GM21423 (cell line): Measurements from ENCODE around the gene CACNA1C.

Experiments
- ATAC-seq: cut with Tn5 transposase; IDR thresholded peaks from one replicate; pipeline ENCODE4 v1.9.1; 2021; ENCODE audit warnings: mild to moderate bottlenecking, moderate library complexity; ENCODE audit not compliant: unreplicated experiment

The CACNA1C gene

DNA sequence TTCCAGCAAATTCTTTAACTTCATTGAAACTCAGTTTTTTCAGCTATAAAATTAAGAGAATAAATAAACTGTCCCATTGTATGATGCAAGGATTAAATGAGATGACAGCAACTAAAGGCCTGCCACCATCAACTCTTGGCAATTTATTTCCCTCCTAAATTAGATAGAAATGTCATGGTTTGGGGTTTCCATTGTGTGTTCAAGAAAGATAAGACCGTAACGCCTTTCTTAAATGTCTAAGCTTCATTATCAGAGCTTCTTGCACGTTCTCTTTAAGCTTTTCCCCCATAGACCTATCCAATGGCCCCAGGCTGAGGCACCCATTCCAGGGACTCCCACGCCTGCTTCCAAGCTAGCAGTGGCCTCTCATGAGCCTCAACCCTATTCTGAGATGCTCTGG lies 281.9 kb downstream of the CACNA1C start:
- no peak for ATAC-seq

DNA sequence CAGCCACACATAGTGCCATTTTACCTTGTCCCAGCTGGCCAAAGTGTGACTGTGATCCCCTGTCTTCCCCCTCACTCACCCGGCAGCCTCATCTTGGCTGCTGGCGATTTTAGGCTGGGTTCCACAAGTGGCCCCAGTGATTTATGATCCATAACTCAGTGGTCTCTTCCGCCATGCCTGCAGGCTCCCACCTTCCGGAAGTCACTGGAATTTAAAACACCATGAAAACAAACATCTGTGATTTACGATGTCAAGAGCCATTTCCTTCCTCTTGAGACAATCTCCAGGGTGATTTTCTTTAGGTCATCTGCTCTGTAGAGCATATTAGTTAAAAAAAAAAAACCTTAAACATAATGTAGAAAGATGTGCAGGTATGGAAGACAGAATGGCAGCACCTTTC lies 282.3 kb downstream of the CACNA1C start:
- ATAC-seq, result no peak

GRCh38 chr12:2335513-2335912 lies 282.7 kb downstream of the CACNA1C start:
- no peak for ATAC-seq

DNA sequence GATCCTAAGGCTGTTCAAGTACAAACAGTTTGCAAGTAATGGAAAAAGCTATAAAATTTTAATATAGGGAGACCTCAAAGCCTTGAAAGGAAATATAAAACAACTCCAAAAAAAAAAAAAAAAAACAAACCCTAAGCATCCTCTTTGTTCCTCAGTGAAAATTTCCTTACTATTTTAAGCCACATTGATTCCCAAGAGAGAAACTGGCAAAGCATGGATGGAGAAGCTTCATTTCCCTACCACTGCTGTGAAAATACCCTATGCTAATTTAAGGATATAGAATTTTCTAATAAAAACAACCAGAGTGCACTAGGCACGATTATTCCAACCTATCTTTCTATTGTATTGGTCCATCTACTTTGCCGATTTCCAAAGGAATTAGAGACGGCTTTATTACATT lies 283.1 kb downstream of the CACNA1C start:
- no peak for ATAC-seq

GRCh38 chr12:2336409-2336829 lies 283.6 kb downstream of the CACNA1C start:
- ATAC-seq, result peak; percentile 72

DNA sequence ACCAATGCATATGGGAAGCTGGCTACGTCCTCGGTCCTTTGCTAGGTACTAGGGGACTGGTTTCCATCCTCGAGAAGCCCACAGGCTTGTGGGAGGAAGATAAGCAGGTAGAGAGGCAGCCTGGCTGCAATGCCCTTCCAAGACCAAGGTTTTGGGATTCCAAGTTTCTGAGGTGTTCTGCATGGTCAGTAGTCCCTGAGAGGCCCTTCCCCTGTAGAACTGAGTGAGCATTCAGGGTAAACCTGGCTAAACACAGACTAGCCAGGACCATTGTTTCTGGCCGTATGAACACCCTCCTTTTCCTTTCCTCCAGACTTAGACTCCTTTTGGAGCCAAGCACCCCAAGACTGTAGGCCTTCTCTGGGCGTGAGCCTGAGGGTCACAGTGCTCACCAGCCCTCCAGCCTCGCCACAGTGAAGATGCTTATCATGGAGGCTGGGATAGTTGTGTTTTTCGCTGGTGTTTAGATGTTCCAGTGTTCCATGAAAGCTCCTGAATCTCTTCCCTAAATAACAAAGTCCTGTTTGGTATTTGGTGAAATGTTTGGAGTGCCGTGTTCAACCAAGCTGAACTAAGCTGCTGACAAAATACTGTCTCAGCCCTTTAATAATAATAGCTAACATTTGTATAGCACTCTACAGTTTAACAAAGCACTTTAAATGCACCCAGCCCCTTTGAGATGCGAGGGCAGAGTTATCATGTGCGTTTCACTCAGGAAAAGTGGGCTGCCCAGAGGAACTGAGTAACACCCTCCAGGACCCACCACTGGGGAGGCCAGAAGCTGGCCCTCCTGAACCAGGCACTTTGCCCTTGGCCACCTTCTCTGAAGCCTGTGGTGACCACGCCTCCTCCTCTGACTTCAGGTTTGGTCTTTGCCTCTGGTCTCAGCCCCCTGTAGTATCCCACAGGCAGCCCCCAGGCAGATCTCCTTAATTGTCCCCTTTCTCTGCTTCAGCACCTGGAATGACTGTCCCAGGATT lies 284.5 kb downstream of the CACNA1C start:
- ATAC-seq, result no peak

- no peak for ATAC-seq
These were observed 285.6 kb downstream of the CACNA1C start for GRCh38 chr12:2338381-2338780.

DNA sequence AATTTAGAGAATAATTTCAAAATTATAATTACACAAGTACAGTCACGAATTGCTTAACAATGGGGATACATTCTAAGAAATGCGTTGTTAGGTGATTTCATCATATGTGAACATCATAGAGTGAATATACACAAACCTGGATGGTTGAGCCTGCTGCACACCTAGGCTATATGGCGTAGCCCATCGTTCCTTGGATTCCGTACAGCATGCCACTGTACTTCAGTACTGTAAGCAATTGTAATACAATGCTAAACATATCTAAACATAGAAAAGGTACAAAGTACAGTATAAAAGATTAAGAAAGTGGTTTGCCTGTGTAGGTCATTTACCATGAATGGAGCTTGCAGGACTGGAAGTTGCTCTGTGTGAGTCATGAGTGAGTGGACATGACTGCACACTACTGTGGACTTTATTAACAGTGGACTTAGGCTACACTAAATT lies 286.2 kb downstream of the CACNA1C start:
- ATAC-seq, result no peak

DNA sequence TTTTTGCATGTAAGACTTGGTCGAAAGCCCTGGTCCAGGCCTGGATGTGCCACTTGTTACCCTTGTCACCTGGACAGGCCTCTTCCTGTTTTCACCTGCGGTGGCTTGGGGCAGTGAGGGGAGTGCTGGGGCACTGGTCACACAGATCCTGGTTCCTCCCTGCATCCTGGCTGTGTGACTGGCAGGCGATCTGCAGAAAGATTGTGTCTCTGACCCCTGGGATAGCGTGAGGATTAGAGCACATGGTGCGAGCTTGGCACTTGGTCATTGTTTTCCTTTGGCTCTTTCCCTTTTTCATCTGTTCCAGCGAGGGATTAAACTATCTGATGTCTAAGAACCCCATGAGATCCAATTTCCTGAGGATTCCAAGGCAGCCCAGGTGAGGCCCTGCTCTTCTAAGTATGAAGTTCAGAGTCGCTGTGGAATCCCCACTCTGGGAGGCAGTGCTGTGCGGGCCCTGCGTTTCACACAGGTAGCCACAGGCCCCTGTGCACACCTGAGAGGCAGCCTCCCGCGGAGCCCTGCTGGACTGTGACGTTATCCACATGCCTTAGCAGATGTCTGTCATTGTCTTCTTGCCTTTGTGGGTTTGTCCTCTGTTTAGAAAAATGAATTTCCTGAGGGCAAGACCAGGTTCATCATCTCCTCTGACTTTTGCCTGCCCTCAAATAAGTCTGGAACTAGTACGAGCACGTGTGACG lies 288.4 kb downstream of the CACNA1C start:
- ATAC-seq, result no peak

- ATAC-seq, result no peak
These were observed 289.1 kb downstream of the CACNA1C start for GRCh38 chr12:2341871-2342270.

- no peak for ATAC-seq
These were observed 290.9 kb downstream of the CACNA1C start for GRCh38 chr12:2343681-2344080.

DNA sequence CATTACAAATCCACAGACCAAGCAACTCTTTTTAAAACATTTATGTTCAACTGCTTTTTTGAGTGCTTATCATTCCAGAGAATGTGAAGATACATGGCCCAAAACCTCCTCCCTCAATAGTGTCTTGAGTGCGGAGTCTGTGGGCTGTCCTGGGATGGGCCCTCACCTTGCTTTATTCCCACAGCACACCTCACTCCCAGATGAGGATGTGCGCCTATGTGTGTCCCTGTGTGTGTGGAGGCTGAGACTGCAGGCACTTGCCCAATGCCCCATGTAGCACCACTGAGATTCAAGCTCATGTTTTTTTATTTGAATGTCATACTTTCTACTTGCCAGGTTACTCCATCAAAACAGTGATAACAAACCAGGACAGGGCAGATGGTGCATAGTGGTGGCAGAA lies 291.7 kb downstream of the CACNA1C start:
- ATAC-seq, result no peak

DNA sequence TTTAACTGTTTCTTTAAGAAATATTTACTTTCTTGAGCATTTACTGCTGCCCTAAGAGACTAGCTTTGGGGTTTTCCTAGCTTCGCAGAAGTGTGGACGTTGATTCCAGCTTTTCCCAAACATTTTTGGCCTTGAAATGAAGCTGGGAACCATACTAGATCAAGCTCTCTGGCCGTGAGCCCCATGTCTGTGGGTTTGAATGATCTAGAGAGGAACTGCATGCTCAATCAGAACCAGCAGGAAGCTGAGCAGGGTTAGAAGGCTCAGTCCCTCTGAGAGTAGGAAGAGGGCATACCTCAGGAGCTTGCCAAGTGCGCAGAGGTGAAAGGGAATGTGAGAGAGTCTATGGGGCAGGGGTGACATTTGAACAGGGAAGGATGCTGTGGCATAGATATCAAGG lies 292.1 kb downstream of the CACNA1C start:
- ATAC-seq, result no peak

- no peak for ATAC-seq
These were observed 293.1 kb downstream of the CACNA1C start for GRCh38 chr12:2345902-2346301.

GRCh38 chr12:2346416-2346815 lies 293.6 kb downstream of the CACNA1C start:
- no peak for ATAC-seq

GRCh38 chr12:2347137-2347843 lies 294.5 kb downstream of the CACNA1C start:
- ATAC-seq, result no peak

DNA sequence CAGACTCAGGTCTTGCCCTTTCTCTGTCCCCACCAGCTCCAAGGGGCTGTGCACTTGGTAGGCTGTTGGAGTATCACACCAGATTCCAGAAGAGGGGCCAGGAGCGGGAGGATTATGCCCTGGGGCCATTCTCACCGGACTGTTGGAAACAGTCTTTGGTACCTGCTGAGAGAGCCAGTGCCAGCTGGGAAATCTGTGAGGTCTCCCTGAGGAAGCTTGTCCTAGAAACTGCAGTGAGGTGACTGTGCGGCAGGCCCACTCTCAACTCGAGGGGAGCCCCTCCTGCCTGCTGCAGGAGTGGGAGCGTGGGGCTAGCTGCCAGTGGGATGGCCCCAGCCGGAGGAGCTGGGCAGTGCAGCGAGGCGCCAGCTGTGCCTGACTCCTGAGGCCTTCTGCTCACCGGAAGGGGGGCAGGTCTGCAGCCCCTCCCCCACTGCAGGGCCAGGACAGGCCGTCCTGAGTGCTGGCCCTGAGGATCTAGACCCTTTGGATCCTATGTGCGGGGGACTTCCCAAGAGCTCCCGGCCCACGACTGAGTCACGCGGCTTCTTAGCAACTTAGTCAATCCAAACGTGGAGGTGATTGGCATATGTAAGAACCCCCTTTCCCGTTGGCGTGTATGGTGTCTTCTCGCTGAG lies 295.2 kb downstream of the CACNA1C start:
- ATAC-seq, result no peak

DNA sequence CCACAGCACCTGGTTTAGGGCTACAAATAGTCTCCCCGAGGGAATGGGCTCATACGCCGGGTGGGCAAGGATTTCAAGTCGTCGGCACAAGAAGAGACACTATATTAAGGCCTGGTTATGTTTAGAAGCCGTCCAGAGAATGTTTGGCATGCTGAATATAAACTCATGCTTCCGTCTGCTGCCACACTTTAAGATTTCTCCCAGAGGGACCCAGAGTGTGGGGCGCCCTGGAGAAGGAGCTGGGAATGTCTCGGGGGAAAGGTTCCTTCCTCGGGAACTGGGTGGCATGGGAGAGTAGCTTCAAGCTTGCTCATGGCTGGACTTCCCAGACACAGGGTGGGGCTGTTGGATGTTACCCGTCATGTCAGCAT lies 295.7 kb downstream of the CACNA1C start:
- no peak for ATAC-seq

GRCh38 chr12:2351161-2351560 lies 298.4 kb downstream of the CACNA1C start:
- ATAC-seq, result no peak

GRCh38 chr12:2352203-2352602 lies 299.4 kb downstream of the CACNA1C start:
- no peak for ATAC-seq

DNA sequence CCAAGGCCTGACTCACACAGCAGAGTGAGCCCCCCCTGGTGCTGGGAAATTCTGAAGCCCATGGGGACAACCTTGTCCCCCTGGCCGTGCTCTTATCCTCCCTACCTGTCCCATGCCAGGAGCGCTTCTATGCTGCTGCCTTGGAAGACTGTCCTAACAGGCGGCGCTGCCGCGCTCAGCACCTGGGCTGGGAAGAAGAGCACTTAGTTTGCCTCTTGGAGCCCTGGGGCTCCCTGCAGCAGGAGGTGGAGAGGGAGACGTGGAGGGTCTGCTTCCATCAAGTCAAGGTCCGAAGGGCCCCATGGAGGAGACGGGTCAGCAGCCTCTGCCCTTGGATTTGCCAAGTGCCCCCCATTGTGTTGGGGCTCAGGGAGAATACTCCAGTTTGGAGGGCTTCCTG lies 300.5 kb downstream of the CACNA1C start:
- no peak for ATAC-seq
